GM19239 (cell line): ENCODE results near the gene PITPNM1.
"Not testable (repeated sequence)": the region's sequence is repeated elsewhere in the genome, so short reads cannot be mapped to it uniquely, and the experiment has no call there.

Experiments
- DNase-seq: peaks from one replicate; pipeline ENCODE4 v3.0.0; 2011; ENCODE audit warnings: low spot score; ENCODE audit not compliant: insufficient read length
- FAIRE-seq: peaks from 2 replicates; lab custom pipeline; 2011; peaks lifted over from hg19 to GRCh38; lab: Jason Lieb, UNC

PITPNM1 gene

GRCh38 chr11:67491276-67492068 lies 13.7 kb downstream of the PITPNM1 start:
- DNase-seq, result no peak
- FAIRE-seq, result no peak

- FAIRE-seq, result no peak
- DNase-seq, result no peak
Measured at GRCh38 chr11:67490727-67491065, 14.5 kb downstream of the PITPNM1 start.

- FAIRE-seq (no peak), DNase-seq (no peak)
Measured at GRCh38 chr11:67489885-67490726, 15.1 kb downstream of the PITPNM1 start.

GRCh38 chr11:67489203-67489884 lies 15.8 kb downstream of the PITPNM1 start:
- DNase-seq (no peak), FAIRE-seq (no peak)

GRCh38 chr11:67486481-67487195 lies 18.5 kb downstream of the PITPNM1 start:
- peak; percentile 97 for FAIRE-seq
- peak; percentile 78 for DNase-seq

- not testable (repeated sequence) for DNase-seq
- FAIRE-seq, result peak; percentile 92
Measured at GRCh38 chr11:67485873-67486361, 19.2 kb downstream of the PITPNM1 start.

- FAIRE-seq, result peak; percentile 81
Measured at GRCh38 chr11:67484847-67485311, 20.3 kb downstream of the PITPNM1 start.

GRCh38 chr11:67483831-67484665 lies 21.1 kb downstream of the PITPNM1 start:
- DNase-seq (no peak), FAIRE-seq (peak; percentile 93)

More at GRCh38 chr11:67484847-67485311, 20.3 kb downstream of the PITPNM1 start:
- DNase-seq, result no peak

GRCh38 chr11:67482827-67483798 lies 22.1 kb downstream of the PITPNM1 start, which contains the start of gene AIP:
Gene AIP (plus strand): TSS chr11:67483026. CDS start chr11:67483159, 133 bp downstream.
- peak; percentile 95 for FAIRE-seq
- peak; percentile 92 for DNase-seq

- DNase-seq, result no peak
- FAIRE-seq, result no peak
Measured at GRCh38 chr11:67482275-67482826, 22.8 kb downstream of the PITPNM1 start.

GRCh38 chr11:67477344-67478050 lies 27.7 kb downstream of the PITPNM1 start:
- FAIRE-seq, result not testable (repeated sequence)

GRCh38 chr11:67476692-67477091 lies 28.5 kb downstream of the PITPNM1 start:
- DNase-seq, FAIRE-seq: not testable (repeated sequence)

More at GRCh38 chr11:67477344-67478050, 27.7 kb downstream of the PITPNM1 start:
- DNase-seq, result not testable (repeated sequence)

GRCh38 chr11:67472882-67473281 lies 32.3 kb downstream of the PITPNM1 start:
- FAIRE-seq, result no peak

GRCh38 chr11:67470337-67471002 lies 34.7 kb downstream of the PITPNM1 start:
- no peak for FAIRE-seq

More at GRCh38 chr11:67472882-67473281, 32.3 kb downstream of the PITPNM1 start:
- DNase-seq, result no peak

GRCh38 chr11:67469508-67469811 lies 35.7 kb downstream of the PITPNM1 start:
- no peak for DNase-seq
- no peak for FAIRE-seq

More at GRCh38 chr11:67470337-67471002, 34.7 kb downstream of the PITPNM1 start:
- no peak for DNase-seq
